Gastroesophageal sphincter (tissue), 4 donors: Measurements from ENCODE around the gene SUPT4H1. TPM values are rescaled to one million over a fixed set of nuclear protein-coding genes. Genes with fewer than 3 reads are reported as not detected.

ENCODE experiments used
- ATAC-seq: fragments of 150-250 bp; one replicate; pipeline ENCODE4 v1.9.1; 2016; ENCODE audit warnings: mild to moderate bottlenecking, moderate library complexity
- H3K27ac ChIP-seq, 4 donors: fragments of 200-600 bp; sonication (generic) in 3 of 4; 1 replicate in 3 of 4; 2 replicates in 1 of 4; pipeline ENCODE4 v1.5.1; 2016 to 2019
- H3K27me3 ChIP-seq: fragments of 200-600 bp; sonication (generic); one replicate; pipeline ENCODE4 v1.5.1; 2019
- H3K36me3 ChIP-seq, 2 donors: fragments of 200-600 bp; sonication (generic); one replicate each; pipeline ENCODE4 v1.5.1; 2019; ENCODE audit warnings: control low read depth in 1 of 2
- H3K4me1 ChIP-seq, 3 donors: fragments of 200-600 bp; sonication (generic); 1 replicate in 2 of 3; 2 replicates in 1 of 3; pipeline ENCODE4 v1.5.1; 2016 to 2019; ENCODE audit warnings: control low read depth in 2 of 3
- H3K4me3 ChIP-seq, 2 donors: fragments of 200-600 bp; sonication (generic); one replicate each; pipeline ENCODE4 v1.5.1; 2019; ENCODE audit warnings: mild to moderate bottlenecking in 1 of 2, moderate library complexity in 1 of 2
- H3K9me3 ChIP-seq, 3 donors: fragments of 200-600 bp; sonication (generic); one replicate each; pipeline ENCODE4 v1.5.1; 2017 to 2019; ENCODE audit warnings: control low read depth in 2 of 3
- EP300 ChIP-seq: sonication (generic); formaldehyde crosslinking; IDR thresholded peaks from one replicate; pipeline ENCODE4 v1.6.1; 2017; ENCODE audit warnings: antibody characterized with exemption, mild to moderate bottlenecking
- POLR2A ChIP-seq, 2 donors: fragments of 450-650 bp; IDR thresholded peaks; one replicate each; pipeline ENCODE4 v1.6.1; 2017; ENCODE audit warnings: antibody characterized with exemption in 2 of 2, mild to moderate bottlenecking in 2 of 2, moderate library complexity in 1 of 2
- POLR2AphosphoS5 ChIP-seq: sonication (generic); formaldehyde crosslinking; IDR thresholded peaks from one replicate; pipeline ENCODE4 v1.6.1; 2017; ENCODE audit warnings: antibody characterized with exemption
- WGBS, 2 donors: methylation state at CpG; one replicate each; pipeline ENCODE4 v1.1.5; 2018; ENCODE audit warnings: low coverage in 1 of 2; 5-methylcytosine and 5-hydroxymethylcytosine counted together
- total RNA-seq, 4 donors: library from RNA; depleted of rRNA; stranded (reverse); fragments of >200 nt; gene quantifications; one replicate each; pipeline ENCODE4 v1.1.0, GENCODE V29; 2016
- TF ChIP-seq, protein P1 (sequence below), 4 experiments: fragments of 200-600 bp in 2 of 4; fragments of 450-650 bp in 2 of 4; sonication (generic) in 1 of 4; IDR thresholded peaks; one replicate each; pipeline ENCODE4 v1.5.1; 2017 to 2019; ENCODE audit warnings: antibody characterized with exemption in 4 of 4, mild to moderate bottlenecking in 2 of 4, moderate library complexity in 2 of 4

Gene SUPT4H1
- total RNA-seq, 4 donors from 2014 or later: 40.1 to 55.4 (median 45.1) TPM

DNA sequence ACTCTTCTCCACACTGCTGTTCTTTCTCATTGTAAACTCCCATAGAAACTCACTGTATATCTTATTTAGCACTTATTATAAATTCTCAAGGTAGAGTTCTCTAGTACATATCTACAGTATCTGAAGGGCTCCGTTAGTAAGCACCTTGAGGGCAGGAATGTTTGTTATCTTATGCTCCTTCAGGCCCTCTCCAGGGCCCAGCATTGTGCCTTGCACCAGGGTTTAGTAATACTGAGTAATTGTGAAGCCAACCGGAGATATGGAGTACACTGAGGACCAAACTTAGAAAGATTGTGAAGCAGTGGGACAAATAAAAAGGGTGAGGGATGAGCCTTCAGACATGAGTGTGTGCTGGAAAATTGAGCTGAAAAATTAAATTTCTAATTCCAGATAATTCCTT is 38.9 kb upstream of the SUPT4H1 start:
- WGBS, 2 donors: 58 to 60% methylated on average over 2 of the region's 2 CpGs
- TF ChIP-seq EP300: no peak
- H3K27ac ChIP-seq: no peak overlapping the region

DNA sequence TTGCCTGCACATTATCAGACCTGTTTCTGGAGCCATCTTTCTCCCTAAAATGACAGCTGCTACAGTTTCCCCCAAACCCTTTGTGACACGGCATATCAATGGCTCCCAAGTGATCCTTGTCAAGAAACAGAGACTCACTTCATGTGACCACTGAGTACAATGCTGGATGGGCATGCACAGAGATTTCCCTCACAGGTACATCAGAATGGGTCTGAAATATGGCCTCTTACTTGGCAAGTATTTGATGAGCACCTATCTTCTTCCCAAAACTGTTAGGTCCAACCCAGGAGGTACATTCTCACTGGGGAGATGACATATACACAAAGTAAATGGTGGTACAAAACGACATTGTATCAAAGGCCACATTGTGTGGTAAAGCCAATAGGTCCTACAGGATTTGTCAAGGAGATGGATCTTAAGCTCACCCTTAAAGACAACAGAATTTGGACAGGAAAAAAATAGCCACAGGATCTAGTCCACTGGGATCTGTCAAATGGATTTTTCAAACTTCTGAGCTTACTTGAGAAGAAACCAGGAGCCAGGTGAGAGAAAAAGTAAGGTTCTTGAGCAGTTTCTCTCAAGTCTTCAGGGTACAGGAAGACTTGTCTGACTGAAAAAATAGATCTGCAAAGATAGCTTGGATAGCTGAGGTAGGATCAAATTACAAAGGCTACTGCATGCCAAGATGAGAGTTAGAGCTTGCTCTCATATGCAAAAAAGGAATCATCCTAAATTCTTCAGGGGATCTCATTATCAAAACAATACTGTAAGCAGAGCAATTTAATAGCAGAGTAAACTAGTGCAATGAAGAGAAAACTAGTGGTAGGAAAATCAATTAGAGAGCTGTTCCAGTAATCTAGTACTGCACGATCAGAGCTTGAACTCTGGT is 36.5 kb upstream of the SUPT4H1 start:
- H3K27ac ChIP-seq: no peak overlapping the region
- TF ChIP-seq EP300 (no peak), POLR2A (IDR thresholded peaks at IDR 0.05) (no peak), POLR2AphosphoS5 (no peak)
- TF ChIP-seq, protein P1, sequence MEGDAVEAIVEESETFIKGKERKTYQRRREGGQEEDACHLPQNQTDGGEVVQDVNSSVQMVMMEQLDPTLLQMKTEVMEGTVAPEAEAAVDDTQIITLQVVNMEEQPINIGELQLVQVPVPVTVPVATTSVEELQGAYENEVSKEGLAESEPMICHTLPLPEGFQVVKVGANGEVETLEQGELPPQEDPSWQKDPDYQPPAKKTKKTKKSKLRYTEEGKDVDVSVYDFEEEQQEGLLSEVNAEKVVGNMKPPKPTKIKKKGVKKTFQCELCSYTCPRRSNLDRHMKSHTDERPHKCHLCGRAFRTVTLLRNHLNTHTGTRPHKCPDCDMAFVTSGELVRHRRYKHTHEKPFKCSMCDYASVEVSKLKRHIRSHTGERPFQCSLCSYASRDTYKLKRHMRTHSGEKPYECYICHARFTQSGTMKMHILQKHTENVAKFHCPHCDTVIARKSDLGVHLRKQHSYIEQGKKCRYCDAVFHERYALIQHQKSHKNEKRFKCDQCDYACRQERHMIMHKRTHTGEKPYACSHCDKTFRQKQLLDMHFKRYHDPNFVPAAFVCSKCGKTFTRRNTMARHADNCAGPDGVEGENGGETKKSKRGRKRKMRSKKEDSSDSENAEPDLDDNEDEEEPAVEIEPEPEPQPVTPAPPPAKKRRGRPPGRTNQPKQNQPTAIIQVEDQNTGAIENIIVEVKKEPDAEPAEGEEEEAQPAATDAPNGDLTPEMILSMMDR (IDR thresholded peaks at IDR 0.05): no peak
- no peaks in the 10 kb centered on the region for H3K9me3 ChIP-seq
- WGBS, 2 donors: 54 to 61% methylated on average over 2 to 3 of the region's 3 CpGs
- ATAC-seq: no peak
- H3K36me3 ChIP-seq: no peaks in the 10 kb centered on the region
- H3K4me3 ChIP-seq: no peak overlapping the region
- no peaks in the 10 kb centered on the region for H3K4me1 ChIP-seq
- H3K27me3 ChIP-seq: peaks cover 29% of the 10 kb centered on the region

More for the DNA sequence above, 38.9 kb upstream of the SUPT4H1 start:
- Histone ChIP-seq H3K9me3 (no peaks in the 10 kb centered on the region), H3K4me1 (no peaks in the 10 kb centered on the region), H3K27me3 (peaks cover 41% of the 10 kb centered on the region), H3K4me3 (no peak overlapping the region), H3K36me3 (no peaks in the 10 kb centered on the region)
- ATAC-seq: no peak

DNA sequence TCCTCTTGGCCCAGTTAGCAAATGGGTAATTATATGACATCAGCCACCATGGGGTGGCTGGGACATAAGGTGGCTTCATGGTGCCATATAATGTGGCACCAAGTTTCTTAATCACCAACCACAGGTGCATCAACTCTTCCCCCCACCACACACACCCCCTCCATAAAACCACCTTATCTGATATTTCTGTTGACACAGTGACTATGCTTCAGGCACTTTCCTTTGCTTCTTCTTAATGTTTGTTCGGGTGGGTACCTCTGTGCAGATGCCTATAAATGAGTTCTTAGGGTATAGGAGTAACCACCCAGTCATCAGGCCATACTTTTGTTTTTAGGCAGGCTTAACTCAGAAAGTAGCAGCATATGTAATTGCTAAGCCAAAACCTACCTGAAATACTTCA is 35.8 kb upstream of the SUPT4H1 start:
- Histone ChIP-seq H3K36me3 (no peaks in the 10 kb centered on the region), H3K27me3 (peaks cover 22% of the 10 kb centered on the region), H3K4me1 (no peaks in the 10 kb centered on the region), H3K9me3 (no peaks in the 10 kb centered on the region), H3K27ac (no peak overlapping the region), H3K4me3 (no peak overlapping the region)
- WGBS, 2 donors: 67% methylated on average over 1 of the region's 1 CpG
- no peak for ATAC-seq
- TF ChIP-seq POLR2AphosphoS5 (no peak), EP300 (no peak), POLR2A (IDR thresholded peaks at IDR 0.05) (no peak)
- TF ChIP-seq, protein P1 (IDR thresholded peaks at IDR 0.05): no peak

DNA sequence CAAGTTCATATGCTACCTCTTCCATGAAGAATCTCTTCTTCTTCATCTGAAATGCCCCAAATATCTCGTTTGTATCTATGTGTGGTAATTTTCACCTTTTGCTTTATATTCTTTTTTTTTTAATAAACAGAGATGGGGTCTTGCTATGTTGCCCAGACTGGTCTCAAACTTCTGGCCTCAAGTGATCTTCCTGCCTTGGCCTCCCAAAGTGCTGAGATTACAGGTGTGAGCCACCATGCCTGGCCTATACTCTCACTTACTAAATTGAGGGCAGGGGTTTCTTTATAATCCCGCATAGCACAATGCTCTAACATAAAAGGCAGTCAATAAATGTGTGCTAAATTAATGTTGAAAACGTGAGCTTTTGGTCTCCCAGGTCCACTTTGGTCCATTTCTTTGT is 34.7 kb upstream of the SUPT4H1 start:
- 75 to 91% methylated on average over 3 of the region's 3 CpGs for WGBS, 2 donors
- ATAC-seq: no peak
- H3K27ac ChIP-seq: no peak overlapping the region
- no peak overlapping the region for H3K4me3 ChIP-seq
- no peak for TF ChIP-seq POLR2AphosphoS5
- TF ChIP-seq, protein P1 (IDR thresholded peaks at IDR 0.05): no peak
- TF ChIP-seq POLR2A (IDR thresholded peaks at IDR 0.05): no peak
- no peak for TF ChIP-seq EP300
- H3K27me3 ChIP-seq: peaks cover 14% of the 10 kb centered on the region
- no peaks in the 10 kb centered on the region for H3K4me1 ChIP-seq
- H3K9me3 ChIP-seq: no peaks in the 10 kb centered on the region
- H3K36me3 ChIP-seq: no peaks in the 10 kb centered on the region

DNA sequence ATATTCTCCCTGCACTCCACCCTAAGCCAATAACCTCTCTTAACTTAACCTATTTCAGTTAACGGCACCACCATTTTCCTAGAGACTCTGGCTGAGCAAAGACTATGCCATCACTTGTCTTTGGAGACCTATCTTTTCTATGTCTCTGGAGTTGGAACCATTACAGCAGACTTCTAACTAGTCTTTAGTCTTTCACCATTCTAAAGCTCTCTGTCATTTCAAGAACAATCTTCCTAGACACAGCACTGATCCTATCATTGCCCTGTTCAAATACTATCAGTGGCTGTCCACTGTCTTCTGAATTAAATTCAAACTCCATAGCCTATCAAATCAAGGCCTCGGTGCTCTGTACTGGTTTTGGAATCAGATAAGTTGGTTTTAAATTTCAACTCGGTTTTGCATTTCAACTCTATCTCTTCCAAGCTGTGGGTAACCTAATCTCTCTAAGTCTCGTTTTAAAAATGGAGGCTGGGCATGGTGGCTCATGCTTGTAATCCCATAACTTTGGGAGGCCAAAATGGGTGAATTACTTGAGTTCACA is 33.4 kb upstream of the SUPT4H1 start:
- 43 to 65% methylated on average over 2 to 3 of the region's 4 CpGs for WGBS, 2 donors
- no peaks in the 10 kb centered on the region for H3K9me3 ChIP-seq
- H3K4me3 ChIP-seq: no peak overlapping the region
- TF ChIP-seq, protein P1 (IDR thresholded peaks at IDR 0.05): no peak
- TF ChIP-seq POLR2A (IDR thresholded peaks at IDR 0.05) (no peak), EP300 (no peak), POLR2AphosphoS5 (no peak)
- no peaks in the 10 kb centered on the region for H3K36me3 ChIP-seq
- no peak overlapping the region for H3K27ac ChIP-seq
- no peak for ATAC-seq
- H3K4me1 ChIP-seq: no peaks in the 10 kb centered on the region
- H3K27me3 ChIP-seq: peaks cover 6% of the 10 kb centered on the region
